ENCODE data around the gene ZNF81. TPM values are rescaled to one million over a fixed set of nuclear protein-coding genes. Genes with fewer than 3 reads are reported as not detected.
"Not testable (repeated sequence)": the region's sequence is repeated elsewhere in the genome, so short reads cannot be mapped to it uniquely, and the experiment has no call there.

ZNF81 gene
- total RNA-seq, 5 donors from 2014 or later (not counting 1 experiment from before 2014, with no cell fraction given): 8.7 to 14.3 (median 11.5) TPM

- Mint-ChIP-seq H3K4me3 (no peak overlapping the region), H3K9me3 (no peaks in the 10 kb centered on the region), H3K27me3 (no peaks in the 10 kb centered on the region), H3K4me1 (no peaks in the 10 kb centered on the region), H3K27ac (no peak overlapping the region), H3K36me3 (peaks cover 63% of the 10 kb centered on the region)
- Histone ChIP-seq H3K36me3 (ENCODE audit: control insufficient read depth in 2 of 2, extremely low read depth in 1 of 2, insufficient read depth in 1 of 2, low read length in 1 of 2) (peaks cover 0 to 7% of the 10 kb centered on the region in 2 donors), H3K9me3 (no peaks in the 10 kb centered on the region), H3K4me3 (ENCODE audit: control insufficient read depth in 1 of 2, extremely low read depth in 1 of 2, low read length in 1 of 2) (no peak overlapping the region), H3K4me1 (ENCODE audit: control insufficient read depth in 1 of 2, extremely low read depth in 1 of 2, insufficient read depth in 2 of 2, low read length in 2 of 2) (no peaks in the 10 kb centered on the region), H3K27me3 (replicated peaks in 1 of 2; ENCODE audit: control insufficient read depth in 2 of 2, extremely low read depth in 1 of 2, insufficient read depth in 2 of 2, low read length in 1 of 2) (no peaks in the 10 kb centered on the region), H3K27ac (ENCODE audit: low read length) (no peak overlapping the region)
- no peak for ATAC-seq (replicated peaks in 1 of 4)
- ChIA-PET CTCF (no interaction called here), POLR2A (no interaction called here)
- no peak for DNase-seq
These were observed 61.3 kb downstream of the ZNF81 start for GRCh38 chrX:47898024-47898423.

- ChIA-PET POLR2A (no interaction called here), CTCF (no interaction called here)
- H3K9me3 Mint-ChIP-seq: no peaks in the 10 kb centered on the region
- H3K27ac ChIP-seq (ENCODE audit: low read length): no peak overlapping the region
- no CpG with 5 or more reads among the region's 4 CpGs for WGBS (ENCODE audit: insufficient coverage)
- H3K4me3 Mint-ChIP-seq: no peak overlapping the region
- no peaks in the 10 kb centered on the region for H3K4me1 ChIP-seq (ENCODE audit: control insufficient read depth in 1 of 2, extremely low read depth in 1 of 2, insufficient read depth in 2 of 2, low read length in 2 of 2)
- no peaks in the 10 kb centered on the region for H3K4me1 Mint-ChIP-seq
- peaks cover 41% of the 10 kb centered on the region for H3K36me3 Mint-ChIP-seq
- H3K4me3 ChIP-seq (ENCODE audit: control insufficient read depth in 1 of 2, extremely low read depth in 1 of 2, low read length in 1 of 2): no peak overlapping the region
- no peak overlapping the region for H3K27ac Mint-ChIP-seq
- H3K36me3 ChIP-seq (ENCODE audit: control insufficient read depth in 2 of 2, extremely low read depth in 1 of 2, insufficient read depth in 1 of 2, low read length in 1 of 2): peaks cover 0 to 4% of the 10 kb centered on the region in 2 donors
- ATAC-seq (replicated peaks in 1 of 4) (no peak), DNase-seq (no peak)
- H3K9me3 ChIP-seq: no peaks in the 10 kb centered on the region
- no peaks in the 10 kb centered on the region for H3K27me3 Mint-ChIP-seq
- H3K27me3 ChIP-seq (replicated peaks in 1 of 2; ENCODE audit: control insufficient read depth in 2 of 2, extremely low read depth in 1 of 2, insufficient read depth in 2 of 2, low read length in 1 of 2): no peaks in the 10 kb centered on the region
These were observed 64.1 kb downstream of the ZNF81 start for GRCh38 chrX:47900833-47901232.

- peaks cover 30% of the 10 kb centered on the region for H3K36me3 Mint-ChIP-seq
- ATAC-seq (replicated peaks in 1 of 4) (no peak), DNase-seq (no peak)
- Histone ChIP-seq H3K9me3 (no peaks in the 10 kb centered on the region), H3K27me3 (replicated peaks in 1 of 2; ENCODE audit: control insufficient read depth in 2 of 2, extremely low read depth in 1 of 2, insufficient read depth in 2 of 2, low read length in 1 of 2) (no peaks in the 10 kb centered on the region), H3K36me3 (ENCODE audit: control insufficient read depth in 2 of 2, extremely low read depth in 1 of 2, insufficient read depth in 1 of 2, low read length in 1 of 2) (no peaks in the 10 kb centered on the region), H3K4me1 (ENCODE audit: control insufficient read depth in 1 of 2, extremely low read depth in 1 of 2, insufficient read depth in 2 of 2, low read length in 2 of 2) (no peaks in the 10 kb centered on the region), H3K27ac (ENCODE audit: low read length) (no peak overlapping the region), H3K4me3 (ENCODE audit: control insufficient read depth in 1 of 2, extremely low read depth in 1 of 2, low read length in 1 of 2) (no peak overlapping the region)
- WGBS (ENCODE audit: insufficient coverage): no CpG with 5 or more reads among the region's 2 CpGs
- H3K9me3 Mint-ChIP-seq: no peaks in the 10 kb centered on the region
- no peak overlapping the region for H3K27ac Mint-ChIP-seq
- ChIA-PET POLR2A (no interaction called here), CTCF (no interaction called here)
- H3K4me3 Mint-ChIP-seq: no peak overlapping the region
- H3K27me3 Mint-ChIP-seq: no peaks in the 10 kb centered on the region
- no peaks in the 10 kb centered on the region for H3K4me1 Mint-ChIP-seq
These were observed 65.5 kb downstream of the ZNF81 start for GRCh38 chrX:47902161-47902560.

GRCh38 chrX:47915886-47916493, 79.3 kb downstream of the ZNF81 start:
- H3K4me1 Mint-ChIP-seq: no peaks in the 10 kb centered on the region
- peaks cover 9% of the 10 kb centered on the region for H3K9me3 ChIP-seq
- H3K27me3 Mint-ChIP-seq: no peaks in the 10 kb centered on the region
- WGBS (ENCODE audit: insufficient coverage): no CpG with 5 or more reads among the region's 2 CpGs
- H3K9me3 Mint-ChIP-seq: peaks cover 3 to 38% (median 36%) of the 10 kb centered on the region in 3 donors
- ChIA-PET POLR2A (no interaction called here), CTCF (no interaction called here)
- no peak overlapping the region for H3K4me3 ChIP-seq (ENCODE audit: control insufficient read depth in 1 of 2, extremely low read depth in 1 of 2, low read length in 1 of 2)
- DNase-seq: no peak
- no peak overlapping the region for H3K27ac ChIP-seq (ENCODE audit: low read length)
- H3K36me3 Mint-ChIP-seq: peaks cover 58% of the 10 kb centered on the region
- H3K27me3 ChIP-seq (replicated peaks in 1 of 2; ENCODE audit: control insufficient read depth in 2 of 2, extremely low read depth in 1 of 2, insufficient read depth in 2 of 2, low read length in 1 of 2): no peaks in the 10 kb centered on the region
- H3K36me3 ChIP-seq (ENCODE audit: control insufficient read depth in 2 of 2, extremely low read depth in 1 of 2, insufficient read depth in 1 of 2, low read length in 1 of 2): no peaks in the 10 kb centered on the region
- H3K4me3 Mint-ChIP-seq: no peak overlapping the region
- ATAC-seq (replicated peaks in 1 of 4): no peak
- no peak overlapping the region for H3K27ac Mint-ChIP-seq
- H3K4me1 ChIP-seq (ENCODE audit: control insufficient read depth in 1 of 2, extremely low read depth in 1 of 2, insufficient read depth in 2 of 2, low read length in 2 of 2): no peaks in the 10 kb centered on the region

GRCh38 chrX:47918274-47918673, 81.6 kb downstream of the ZNF81 start:
- Histone ChIP-seq H3K27me3 (replicated peaks in 1 of 2; ENCODE audit: control insufficient read depth in 2 of 2, extremely low read depth in 1 of 2, insufficient read depth in 2 of 2, low read length in 1 of 2) (no peaks in the 10 kb centered on the region), H3K4me3 (ENCODE audit: control insufficient read depth in 1 of 2, extremely low read depth in 1 of 2, low read length in 1 of 2) (no peak overlapping the region), H3K4me1 (ENCODE audit: control insufficient read depth in 1 of 2, extremely low read depth in 1 of 2, insufficient read depth in 2 of 2, low read length in 2 of 2) (no peaks in the 10 kb centered on the region), H3K36me3 (ENCODE audit: control insufficient read depth in 2 of 2, extremely low read depth in 1 of 2, insufficient read depth in 1 of 2, low read length in 1 of 2) (no peaks in the 10 kb centered on the region), H3K27ac (ENCODE audit: low read length) (no peak overlapping the region), H3K9me3 (peaks cover 9% of the 10 kb centered on the region)
- Mint-ChIP-seq H3K9me3 (peaks cover 3 to 38% (median 32%) of the 10 kb centered on the region in 3 donors), H3K27me3 (no peaks in the 10 kb centered on the region), H3K27ac (no peak overlapping the region), H3K36me3 (peaks cover 50% of the 10 kb centered on the region), H3K4me3 (no peak overlapping the region), H3K4me1 (no peaks in the 10 kb centered on the region)
- DNase-seq: no peak
- ChIA-PET CTCF (no interaction called here), POLR2A (no interaction called here)
- no CpG with 5 or more reads among the region's 1 CpG for WGBS (ENCODE audit: insufficient coverage)
- ATAC-seq (replicated peaks in 1 of 4): no peak

GRCh38 chrX:47927212-47927611, 90.5 kb downstream of the ZNF81 start:
- DNase-seq (no peak), ATAC-seq (replicated peaks in 1 of 4) (no peak)
- POLR2A ChIA-PET: no interaction called here
- no CpG with 5 or more reads among the region's 2 CpGs for WGBS (ENCODE audit: insufficient coverage)
- H3K27me3 Mint-ChIP-seq: no peaks in the 10 kb centered on the region
- CTCF ChIA-PET: no interaction called here
- no peaks in the 10 kb centered on the region for H3K27me3 ChIP-seq (replicated peaks in 1 of 2; ENCODE audit: control insufficient read depth in 2 of 2, extremely low read depth in 1 of 2, insufficient read depth in 2 of 2, low read length in 1 of 2)
- H3K4me3 Mint-ChIP-seq: no peak overlapping the region
- H3K4me1 Mint-ChIP-seq: peaks cover 0 to 2% (median 0%) of the 10 kb centered on the region in 3 donors
- H3K27ac Mint-ChIP-seq: no peak overlapping the region
- no peak overlapping the region for H3K27ac ChIP-seq (ENCODE audit: low read length)
- H3K9me3 ChIP-seq: no peaks in the 10 kb centered on the region
- H3K4me3 ChIP-seq (ENCODE audit: control insufficient read depth in 1 of 2, extremely low read depth in 1 of 2, low read length in 1 of 2): no peak overlapping the region
- no peaks in the 10 kb centered on the region for H3K4me1 ChIP-seq (ENCODE audit: control insufficient read depth in 1 of 2, extremely low read depth in 1 of 2, insufficient read depth in 2 of 2, low read length in 2 of 2)
- H3K36me3 ChIP-seq (ENCODE audit: control insufficient read depth in 2 of 2, extremely low read depth in 1 of 2, insufficient read depth in 1 of 2, low read length in 1 of 2): no peaks in the 10 kb centered on the region
- H3K36me3 Mint-ChIP-seq: no peaks in the 10 kb centered on the region
- no peaks in the 10 kb centered on the region for H3K9me3 Mint-ChIP-seq

GRCh38 chrX:47931970-47932369, 95.3 kb downstream of the ZNF81 start:
- H3K36me3 Mint-ChIP-seq; H3K27ac ChIP-seq (ENCODE audit: low read length); H3K27me3 Mint-ChIP-seq; POLR2A ChIA-PET; H3K4me1 ChIP-seq (ENCODE audit: control insufficient read depth in 1 of 2, extremely low read depth in 1 of 2, insufficient read depth in 2 of 2, low read length in 2 of 2); H3K9me3 Mint-ChIP-seq; CTCF ChIA-PET; H3K27me3 ChIP-seq (replicated peaks in 1 of 2; ENCODE audit: control insufficient read depth in 2 of 2, extremely low read depth in 1 of 2, insufficient read depth in 2 of 2, low read length in 1 of 2); H3K4me3 Mint-ChIP-seq; ATAC-seq (replicated peaks in 1 of 4); H3K4me3 ChIP-seq (ENCODE audit: control insufficient read depth in 1 of 2, extremely low read depth in 1 of 2, low read length in 1 of 2); H3K27ac Mint-ChIP-seq; H3K36me3 ChIP-seq (ENCODE audit: control insufficient read depth in 2 of 2, extremely low read depth in 1 of 2, insufficient read depth in 1 of 2, low read length in 1 of 2); H3K4me1 Mint-ChIP-seq; DNase-seq; H3K9me3 ChIP-seq: not testable (repeated sequence)
- WGBS (ENCODE audit: insufficient coverage): no CpG with 5 or more reads among the region's 3 CpGs
